ENCODE data around the gene AKT1. TPM values are rescaled to one million over a fixed set of nuclear protein-coding genes. Genes with fewer than 3 reads are reported as not detected.
"Not testable (repeated sequence)": the region's sequence is repeated elsewhere in the genome, so short reads cannot be mapped to it uniquely, and the experiment has no call there.

AKT1 gene
- total and polyA plus RNA-seq, 7 experiments from 2014 or later = 6.8 to 131 (median 71.0) TPM

DNA sequence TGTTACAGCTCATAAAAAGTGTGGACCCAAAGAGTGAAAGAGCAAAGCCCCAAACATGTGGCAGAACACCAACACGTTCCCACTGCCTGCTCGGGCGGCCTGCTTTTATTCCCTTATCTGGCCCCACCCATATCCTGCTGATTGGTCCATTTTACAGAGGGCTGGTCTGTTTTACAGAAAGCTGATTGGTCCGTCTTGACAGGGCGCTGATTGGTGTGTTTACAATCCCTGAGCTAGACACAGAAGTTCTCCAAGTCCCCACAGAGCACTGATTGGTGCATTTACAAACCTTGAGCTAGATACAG, 44.8 kb downstream of the AKT1 start:
- not testable (repeated sequence) for H3K9me3 ChIP-seq (ENCODE audit: control insufficient read depth in 2 of 3, low read length in 3 of 3); H3K27me3 Mint-ChIP-seq; H3K36me3 Mint-ChIP-seq; DNase-seq; H3K27ac ChIP-seq (ENCODE audit: low read depth, low read length); H3K27me3 ChIP-seq (ENCODE audit: control insufficient read depth in 2 of 2, insufficient read depth in 2 of 2, low read length in 2 of 2); ATAC-seq; H3K9me3 Mint-ChIP-seq; H3K4me3 ChIP-seq (ENCODE audit: low read length)
- Histone ChIP-seq H3K36me3 (ENCODE audit: control insufficient read depth in 2 of 3, insufficient read depth in 3 of 3, low read length in 3 of 3) (peaks cover 0 to 18% (median 0%) of the 10 kb centered on the region in 3 experiments), H3K4me1 (ENCODE audit: control insufficient read depth in 2 of 2, insufficient read depth in 2 of 2, low read length in 2 of 2) (peaks cover 18 to 25% of the 10 kb centered on the region in 2 donors)
- H3K4me1 Mint-ChIP-seq = peaks cover 17 to 31% (median 19%) of the 10 kb centered on the region in 7 donors
- ChIA-PET POLR2A (interaction anchor here (3.4 kb wide), 1 partner anchor 50 kb away, joined by 24 read pairs; the partner anchor contains the start of gene ZBTB42), CTCF (interaction anchor here (0.5 to 1.1 kb wide), 4 partner anchors 13 to 103 kb away, joined by 3 to 4 read pairs (median 3); no protein-coding TSS in a partner anchor)
- intact Hi-C loops (cut with micrococcal nuclease) = loop anchor here (5.0 kb wide), 6 partner anchors 73 to 1123 kb away; partner anchors contain the start of genes BRF1 (in 1 of the 2), KLC1 (in 1 of the 2) and PPP1R13B (in 1 of the 2)
- peak overlapping the region in 6 of 9 donors; percentile 12 to 51 (median 26) for H3K27ac Mint-ChIP-seq
- peak overlapping the region in 7 of 10 donors; percentile 21 to 64 (median 46) for H3K4me3 Mint-ChIP-seq

GRCh38 chr14:104750056-104750752, 45.3 kb downstream of the AKT1 start:
- intact Hi-C loops (cut with micrococcal nuclease) = loop anchor here (5.0 kb wide), 6 partner anchors 73 to 1123 kb away; partner anchors contain the start of genes BRF1 (in 1 of the 2), KLC1 (in 1 of the 2) and PPP1R13B (in 1 of the 2)
- Mint-ChIP-seq H3K4me3 (peak overlapping the region in 6 of 10 donors; percentile 29 to 60 (median 46)), H3K27ac (peak overlapping the region in 3 of 9 donors; percentile 19 to 53 (median 36)), H3K9me3 (peaks cover 0 to 2% (median 0%) of the 10 kb centered on the region in 11 donors), H3K36me3 (peaks cover 0 to 8% (median 0%) of the 10 kb centered on the region in 5 donors), H3K27me3 (no peaks in the 10 kb centered on the region), H3K4me1 (peaks cover 15 to 26% (median 17%) of the 10 kb centered on the region in 7 donors)
- POLR2A ChIA-PET = no interaction called here
- peaks cover 0 to 13% (median 0%) of the 10 kb centered on the region in 3 experiments for H3K36me3 ChIP-seq (ENCODE audit: control insufficient read depth in 2 of 3, insufficient read depth in 3 of 3, low read length in 3 of 3)
- no peaks in the 10 kb centered on the region for H3K9me3 ChIP-seq (ENCODE audit: control insufficient read depth in 2 of 3, low read length in 3 of 3)
- no peaks in the 10 kb centered on the region for H3K27me3 ChIP-seq (ENCODE audit: control insufficient read depth in 2 of 2, insufficient read depth in 2 of 2, low read length in 2 of 2)
- DNase-seq = no peak
- H3K4me1 ChIP-seq (ENCODE audit: control insufficient read depth in 2 of 2, insufficient read depth in 2 of 2, low read length in 2 of 2) = peaks cover 19 to 25% of the 10 kb centered on the region in 2 donors
- no peak for ATAC-seq
- no peak overlapping the region for H3K4me3 ChIP-seq (ENCODE audit: low read length)
- CTCF ChIA-PET = interaction anchor here (0.5 to 1.1 kb wide), 3 partner anchors 14 to 102 kb away, joined by 3 to 4 read pairs (median 3); no protein-coding TSS in a partner anchor
- no peak overlapping the region for H3K27ac ChIP-seq (ENCODE audit: low read depth, low read length)

DNA sequence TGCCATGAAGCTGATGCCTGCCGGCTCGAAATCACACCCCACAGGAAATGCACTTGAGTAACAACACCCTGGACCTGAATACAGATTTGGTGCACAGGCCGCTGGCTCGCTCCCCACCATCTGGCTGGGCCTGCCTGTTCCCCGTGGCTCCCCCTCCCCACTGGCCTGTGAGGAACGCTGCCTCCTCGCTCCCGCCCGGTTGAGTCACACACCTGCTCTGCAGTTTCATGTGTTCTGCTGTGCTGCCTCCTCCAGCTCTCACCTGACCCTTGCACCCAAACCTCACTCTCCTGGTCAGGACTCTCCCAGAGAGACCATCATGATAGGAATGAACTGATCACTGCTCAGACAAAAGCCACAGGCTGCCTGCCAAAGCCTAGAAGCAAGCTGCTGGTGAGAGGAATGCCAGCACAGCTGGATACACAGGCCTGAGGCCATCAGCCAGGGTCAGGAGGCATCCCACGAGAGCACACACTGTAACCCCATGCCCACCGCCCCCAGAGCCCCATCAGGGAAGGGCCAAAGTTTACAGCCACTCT, 46.4 kb downstream of the AKT1 start:
- intact Hi-C loops (cut with micrococcal nuclease) = no loop called here
- H3K9me3 ChIP-seq (ENCODE audit: control insufficient read depth in 2 of 3, low read length in 3 of 3) = no peaks in the 10 kb centered on the region
- peaks cover 0 to 6% (median 0%) of the 10 kb centered on the region in 3 experiments for H3K36me3 ChIP-seq (ENCODE audit: control insufficient read depth in 2 of 3, insufficient read depth in 3 of 3, low read length in 3 of 3)
- no peak overlapping the region for H3K27ac ChIP-seq (ENCODE audit: low read depth, low read length)
- H3K4me3 Mint-ChIP-seq = peak overlapping the region in 1 of 10 donors; percentile 44
- POLR2A ChIA-PET = interaction anchor here (0.5 to 0.7 kb wide), 2 partner anchors 70 to 740 kb away, joined by 3 read pairs; no protein-coding TSS in a partner anchor
- H3K4me3 ChIP-seq (ENCODE audit: low read length) = no peak overlapping the region
- H3K27ac Mint-ChIP-seq = no peak overlapping the region
- peaks cover 0 to 2% (median 0%) of the 10 kb centered on the region in 11 donors for H3K9me3 Mint-ChIP-seq
- CTCF ChIA-PET = no interaction called here
- H3K4me1 ChIP-seq (ENCODE audit: control insufficient read depth in 2 of 2, insufficient read depth in 2 of 2, low read length in 2 of 2) = peaks cover 12 to 15% of the 10 kb centered on the region in 2 donors
- H3K4me1 Mint-ChIP-seq = peaks cover 7 to 16% (median 8%) of the 10 kb centered on the region in 7 donors
- no peaks in the 10 kb centered on the region for H3K27me3 Mint-ChIP-seq
- H3K36me3 Mint-ChIP-seq = peaks cover 0 to 10% (median 0%) of the 10 kb centered on the region in 5 donors
- DNase-seq (no peak), ATAC-seq (no peak)
- no peaks in the 10 kb centered on the region for H3K27me3 ChIP-seq (ENCODE audit: control insufficient read depth in 2 of 2, insufficient read depth in 2 of 2, low read length in 2 of 2)

GRCh38 chr14:104747876-104748275, 47.7 kb downstream of the AKT1 start:
- Mint-ChIP-seq H3K4me3 (no peak overlapping the region), H3K4me1 (peaks cover 0 to 6% (median 0%) of the 10 kb centered on the region in 7 donors), H3K36me3 (peaks cover 0 to 10% (median 0%) of the 10 kb centered on the region in 5 donors), H3K27me3 (no peaks in the 10 kb centered on the region), H3K9me3 (no peaks in the 10 kb centered on the region), H3K27ac (no peak overlapping the region)
- intact Hi-C loops (cut with micrococcal nuclease) = no loop called here
- POLR2A ChIA-PET = no interaction called here
- Histone ChIP-seq H3K27ac (ENCODE audit: low read depth, low read length) (no peak overlapping the region), H3K27me3 (ENCODE audit: control insufficient read depth in 2 of 2, insufficient read depth in 2 of 2, low read length in 2 of 2) (no peaks in the 10 kb centered on the region), H3K4me1 (ENCODE audit: control insufficient read depth in 2 of 2, insufficient read depth in 2 of 2, low read length in 2 of 2) (peaks cover 6 to 7% of the 10 kb centered on the region in 2 donors), H3K36me3 (ENCODE audit: control insufficient read depth in 2 of 3, insufficient read depth in 3 of 3, low read length in 3 of 3) (no peaks in the 10 kb centered on the region), H3K9me3 (ENCODE audit: control insufficient read depth in 2 of 3, low read length in 3 of 3) (no peaks in the 10 kb centered on the region), H3K4me3 (ENCODE audit: low read length) (no peak overlapping the region)
- DNase-seq (no peak), ATAC-seq (no peak)
- CTCF ChIA-PET = no interaction called here

DNA sequence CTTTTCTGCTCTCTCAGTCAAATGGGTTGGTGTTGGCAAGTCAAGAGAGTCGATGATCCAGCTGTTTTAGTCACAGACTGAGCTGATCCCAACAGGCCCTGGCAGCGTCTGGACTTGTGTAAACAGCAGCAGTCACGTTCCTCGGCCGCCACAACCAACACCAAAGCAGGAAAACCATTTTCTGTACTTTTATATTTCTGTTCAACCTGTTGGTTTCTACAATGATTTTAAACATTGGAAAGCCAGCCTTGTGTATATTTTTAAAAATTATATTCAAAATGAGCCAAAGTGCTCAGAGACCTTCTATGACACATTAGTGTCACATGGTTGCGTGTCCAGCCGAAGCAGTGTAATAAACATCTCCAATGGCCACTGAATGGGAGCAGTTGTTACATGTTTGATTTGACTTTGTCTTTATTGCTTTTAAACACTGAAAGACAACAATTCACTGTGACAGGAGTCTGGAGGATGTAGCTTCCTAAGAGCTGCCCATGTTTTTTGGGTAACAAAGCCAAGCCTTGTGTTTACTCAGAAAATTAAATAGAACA, 48.5 kb downstream of the AKT1 start:
- Mint-ChIP-seq H3K27me3 (no peaks in the 10 kb centered on the region), H3K36me3 (peaks cover 0 to 10% (median 0%) of the 10 kb centered on the region in 5 donors), H3K4me3 (no peak overlapping the region), H3K27ac (no peak overlapping the region), H3K9me3 (no peaks in the 10 kb centered on the region), H3K4me1 (no peaks in the 10 kb centered on the region)
- H3K9me3 ChIP-seq (ENCODE audit: control insufficient read depth in 2 of 3, low read length in 3 of 3) = no peaks in the 10 kb centered on the region
- ChIA-PET POLR2A (interaction anchor here (0.6 kb wide), 2 partner anchors 62 to 207 kb away, joined by 3 read pairs; no protein-coding TSS in a partner anchor), CTCF (no interaction called here)
- intact Hi-C loops (cut with micrococcal nuclease) = no loop called here
- DNase-seq (no peak), ATAC-seq (no peak)
- H3K36me3 ChIP-seq (ENCODE audit: control insufficient read depth in 2 of 3, insufficient read depth in 3 of 3, low read length in 3 of 3) = no peaks in the 10 kb centered on the region
- H3K4me3 ChIP-seq (ENCODE audit: low read length) = no peak overlapping the region
- no peak overlapping the region for H3K27ac ChIP-seq (ENCODE audit: low read depth, low read length)
- peaks cover 3 to 6% of the 10 kb centered on the region in 2 donors for H3K4me1 ChIP-seq (ENCODE audit: control insufficient read depth in 2 of 2, insufficient read depth in 2 of 2, low read length in 2 of 2)
- H3K27me3 ChIP-seq (ENCODE audit: control insufficient read depth in 2 of 2, insufficient read depth in 2 of 2, low read length in 2 of 2) = no peaks in the 10 kb centered on the region

- intact Hi-C loops (cut with micrococcal nuclease) = no loop called here
- peaks cover 0 to 6% of the 10 kb centered on the region in 2 donors for H3K4me1 ChIP-seq (ENCODE audit: control insufficient read depth in 2 of 2, insufficient read depth in 2 of 2, low read length in 2 of 2)
- no peak overlapping the region for H3K4me3 ChIP-seq (ENCODE audit: low read length)
- H3K9me3 ChIP-seq (ENCODE audit: control insufficient read depth in 2 of 3, low read length in 3 of 3) = no peaks in the 10 kb centered on the region
- Mint-ChIP-seq H3K9me3 (no peaks in the 10 kb centered on the region), H3K4me1 (no peaks in the 10 kb centered on the region), H3K4me3 (no peak overlapping the region), H3K27me3 (no peaks in the 10 kb centered on the region), H3K36me3 (peaks cover 0 to 10% (median 0%) of the 10 kb centered on the region in 5 donors), H3K27ac (no peak overlapping the region)
- DNase-seq (no peak), ATAC-seq (no peak)
- ChIA-PET POLR2A (no interaction called here), CTCF (no interaction called here)
- H3K27ac ChIP-seq (ENCODE audit: low read depth, low read length) = no peak overlapping the region
- no peaks in the 10 kb centered on the region for H3K27me3 ChIP-seq (ENCODE audit: control insufficient read depth in 2 of 2, insufficient read depth in 2 of 2, low read length in 2 of 2)
- no peaks in the 10 kb centered on the region for H3K36me3 ChIP-seq (ENCODE audit: control insufficient read depth in 2 of 3, insufficient read depth in 3 of 3, low read length in 3 of 3)
These were observed 49.4 kb downstream of the AKT1 start for GRCh38 chr14:104746071-104746545.

Measured in naive thymus-derived CD4-positive, alpha-beta T cell (primary cell).